GM12878 (cell line): ENCODE measurements around the gene PIK3R4. TPM values are rescaled to one million over a fixed set of nuclear protein-coding genes. Genes with fewer than 3 reads are reported as not detected.

Source experiments
- ATAC-seq: fragments of 200-7000 bp; cut with Tn5 transposase; 3 replicates; pipeline ENCODE4 v1.9.1; 2020; ENCODE audit warnings: mild to moderate bottlenecking, moderate library complexity
- BruUV-seq: library from RNA; stranded (reverse); fragments of 400-500 nt; replicated peaks from 2 replicates; lab custom pipeline; 2021; lab: Mats Ljungman, UMichigan
- CTCF ChIA-PET: fragments of 300-600 bp; sonication (Branson Sonifier 250); formaldehyde crosslinking; extraction: SDS; loops from one replicate; lab custom pipeline; 2021; ENCODE audit warnings: inconsistent platforms; lab: Yijun Ruan, JAX
- POLR2A ChIA-PET: fragments of 350-600 bp; formaldehyde crosslinking; extraction: SDS; loops from one replicate; lab custom pipeline; 2021; ENCODE audit warnings: inconsistent platforms; lab: Charles Lee
- RAD21 ChIA-PET: fragments of 300-600 bp; sonication (Branson Sonifier 250); formaldehyde crosslinking; loops from one replicate; lab custom pipeline; 2023; ENCODE audit warnings: antibody characterized with exemption; ENCODE audit not compliant: unreplicated experiment; lab: Charles Lee
- SMC1A ChIA-PET: fragments of 300-600 bp; sonication (Branson Sonifier 250); formaldehyde crosslinking; loops from one replicate; lab custom pipeline; 2023; ENCODE audit not compliant: unreplicated experiment, uncharacterized antibody; lab: Charles Lee
- DNase-seq: peaks from one replicate; pipeline ENCODE4 v3.0.0-alpha.2; 2011; ENCODE audit warnings: low read depth, low spot score
- FAIRE-seq: peaks from 3 replicates; lab custom pipeline; 2011; peaks lifted over from hg19 to GRCh38; lab: Jason Lieb, UNC
- H2AFZ ChIP-seq: 2 replicates; pipeline ENCODE4 v1.6.0; 2011; ENCODE audit warnings: low read depth, low read length, control low read depth; ENCODE audit not compliant: control insufficient read depth
- H3K27ac ChIP-seq: 2 replicates; pipeline ENCODE4 v1.5.1; 2011; ENCODE audit warnings: control low read depth; ENCODE audit not compliant: control insufficient read depth, insufficient read depth
- H3K27me3 ChIP-seq, 2 experiments: replicated peaks in 1 of 2; 2 replicates each; pipeline versions ENCODE4 v1.6.0 to v1.6.1; 2011; ENCODE audit warnings: low read length in 1 of 2; ENCODE audit not compliant: control insufficient read depth in 2 of 2, insufficient read depth in 2 of 2
- H3K36me3 ChIP-seq, 2 experiments: 2 replicates each; pipeline ENCODE4 v1.5.1; 2011; ENCODE audit warnings: low read length in 1 of 2; ENCODE audit not compliant: control insufficient read depth in 2 of 2, insufficient read depth in 2 of 2
- H3K4me1 ChIP-seq: 2 replicates; pipeline ENCODE4 v1.6.1; 2011; ENCODE audit warnings: mild to moderate bottlenecking, low read length, moderate library complexity, mixed read lengths; ENCODE audit not compliant: control insufficient read depth, insufficient read depth
- H3K4me2 ChIP-seq: 2 replicates; pipeline ENCODE4 v1.6.0; 2011; ENCODE audit warnings: control low read depth; ENCODE audit not compliant: control insufficient read depth, insufficient read depth
- H3K4me3 ChIP-seq: fragments of 200-600 bp; sonication (generic); 2 replicates; pipeline ENCODE4 v1.5.1; 2016
- H3K79me2 ChIP-seq: 2 replicates; pipeline ENCODE4 v1.6.0; 2011; ENCODE audit warnings: low read length; ENCODE audit not compliant: control insufficient read depth, insufficient read depth
- H3K9ac ChIP-seq: 2 replicates; pipeline ENCODE4 v1.8.0; 2011; ENCODE audit warnings: low read length, control low read depth, mixed read lengths; ENCODE audit not compliant: control insufficient read depth, insufficient read depth
- H3K9me3 ChIP-seq: replicated peaks from 3 replicates; pipeline ENCODE4 v1.5.1; 2011; ENCODE audit warnings: mild to moderate bottlenecking, low read length; ENCODE audit not compliant: control insufficient read depth, insufficient read depth
- H4K20me1 ChIP-seq: 2 replicates; pipeline ENCODE4 v1.6.0; 2011; ENCODE audit not compliant: control insufficient read depth, insufficient read depth
- ATF7 ChIP-seq: fragments of 450-650 bp; IDR thresholded peaks from 2 replicates; pipeline ENCODE4 v1.6.1; 2016; ENCODE audit warnings: low read depth, mild to moderate bottlenecking
- CHD2 ChIP-seq: IDR thresholded peaks from 2 replicates; pipeline ENCODE4 v1.6.1; 2011; ENCODE audit warnings: low read depth, low read length, improper control_type of control experiment, borderline replicate concordance
- CTCF ChIP-seq, 3 experiments: IDR thresholded peaks in 2 of 3; conservative IDR thresholded peaks in 1 of 3; 2 replicates each; pipeline ENCODE4 v1.5.1; 2011; ENCODE audit warnings: low read depth in 3 of 3, low read length in 3 of 3, mild to moderate bottlenecking in 3 of 3, control low read depth in 2 of 3, moderate library complexity in 2 of 3, inconsistent platforms in 1 of 3, mixed read lengths in 1 of 3; ENCODE audit not compliant: control insufficient read depth in 2 of 3, insufficient read depth in 1 of 3; ENCODE audit errors: extremely low read depth in 1 of 3
- NR2C1 ChIP-seq: fragments of 450-650 bp; IDR thresholded peaks from 2 replicates; pipeline ENCODE4 v1.6.1; 2017; ENCODE audit warnings: antibody characterized with exemption, mild to moderate bottlenecking, moderate library complexity
- POLR2AphosphoS5 ChIP-seq: IDR thresholded peaks from 2 replicates; pipeline ENCODE4 v1.6.1; 2011; ENCODE audit warnings: mild to moderate bottlenecking, low read length, inconsistent platforms
- RAD21 ChIP-seq: IDR thresholded peaks from 2 replicates; pipeline ENCODE4 v1.6.1; 2011; ENCODE audit warnings: mild to moderate bottlenecking, low read depth, low read length, moderate library complexity; ENCODE audit not compliant: insufficient read depth
- SMC3 ChIP-seq: IDR thresholded peaks from 2 replicates; pipeline ENCODE4 v1.6.1; 2011; ENCODE audit warnings: low read length, improper control_type of control experiment, borderline replicate concordance
- in situ Hi-C: fragments of 300-500 bp; cut with MboI; formaldehyde crosslinking; loops from 9 replicates; pipeline ENCODE4 v1.14.3; 2018; ENCODE audit warnings: mixed read lengths
- intact Hi-C: fragments of 100-400 bp; cut with micrococcal nuclease; formaldehyde crosslinking; loops from one replicate; pipeline ENCODE4 v1.14.2; 2022; ENCODE audit not compliant: unreplicated experiment
- polyA plus RNA-seq, 11 experiments: library from polyadenylated mRNA; depleted of rRNA in 4 of 11; unstranded in 6 of 11; stranded (reverse) in 5 of 11; fragments of >200 nt; fragmentation: Nextera tagmentation in 4 of 11; fragmentation: Illumina TruSeq in 1 of 11; extraction: Ambion mirVana in 4 of 11; extraction: Trizol in 1 of 11; gene quantifications; 1 replicate in 1 of 11; 2 replicates in 10 of 11; pipeline versions ENCODE4 v1.2.1 to v1.2.3, GENCODE V29; 2011 to 2016; ENCODE audit warnings: inconsistent platforms in 2 of 11, missing spikeins in 2 of 11, low read depth in 1 of 11
- total RNA-seq, 4 experiments: library from RNA; depleted of rRNA in 3 of 4; stranded (reverse); fragments of >200 nt in 3 of 4; fragmentation: Illumina TruSeq in 1 of 4; extraction: Trizol in 1 of 4; gene quantifications; 2 replicates each; pipeline versions ENCODE4 v1.2.1 to v1.2.3, GENCODE V29; 2013 to 2021
- TF ChIP-seq, protein P1 (sequence below): IDR thresholded peaks from 2 replicates; pipeline ENCODE4 v1.6.1; 2011; ENCODE audit warnings: low read depth, mild to moderate bottlenecking, low read length, moderate library complexity, borderline replicate concordance; ENCODE audit errors: extremely low read depth

Gene PIK3R4
- total and polyA plus RNA-seq, 10 of the 15 experiments (the other 5 are each of a cell fraction or from before 2014, with no cell fraction given), result 22.6 to 50.2 (median 31.1) TPM

- TF ChIP-seq CHD2, result no peak
- TF ChIP-seq POLR2AphosphoS5, result no peak
- no peak for TF ChIP-seq NR2C1
- TF ChIP-seq, protein P1, sequence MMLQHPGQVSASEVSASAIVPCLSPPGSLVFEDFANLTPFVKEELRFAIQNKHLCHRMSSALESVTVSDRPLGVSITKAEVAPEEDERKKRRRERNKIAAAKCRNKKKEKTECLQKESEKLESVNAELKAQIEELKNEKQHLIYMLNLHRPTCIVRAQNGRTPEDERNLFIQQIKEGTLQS, result no peak
These were observed 46.1 kb downstream of the PIK3R4 start (continued) for GRCh38 chr3:130700541-130700940.

DNA sequence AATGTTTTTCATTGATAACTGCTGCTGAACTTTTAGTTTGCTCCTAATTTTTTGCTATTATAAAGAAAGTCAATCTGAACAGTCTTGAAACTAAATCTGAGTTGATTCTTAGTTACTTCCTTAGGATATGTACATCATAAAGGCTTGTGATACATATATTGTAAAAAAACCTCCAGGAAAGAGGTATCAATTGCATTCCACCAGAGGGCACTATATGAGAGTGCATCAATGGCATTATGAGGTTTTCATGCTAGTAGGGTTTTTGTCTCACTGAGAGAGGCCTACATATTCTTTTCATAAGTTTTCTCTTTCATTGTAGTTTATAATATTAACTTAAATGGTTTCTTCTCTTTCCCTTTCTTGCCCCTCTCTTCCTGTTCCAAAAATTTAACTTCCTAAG, 46.9 kb downstream of the PIK3R4 start:
- H4K20me1 ChIP-seq, result no peaks in the 10 kb centered on the region
- intact Hi-C loops (loop anchor here (1.0 kb wide), 1 partner anchor 194 kb away; no protein-coding TSS in a partner anchor), in situ Hi-C loops (no loop called here)
- H3K4me1 ChIP-seq, result no peaks in the 10 kb centered on the region
- H3K27ac ChIP-seq, result no peak overlapping the region
- H3K27me3 ChIP-seq, result no peaks in the 10 kb centered on the region
- peak; percentile 89 for ATAC-seq
- BruUV-seq, result no TSS peak
- no peaks in the 10 kb centered on the region for H3K79me2 ChIP-seq
- peaks cover 0 to 8% of the 10 kb centered on the region in 2 experiments; a peak in 2 of 4 replicates for H3K36me3 ChIP-seq
- H3K4me2 ChIP-seq, result no peak overlapping the region
- RAD21 ChIA-PET, result interaction anchor here (1.0 kb wide), 1 partner anchor 194 kb away, joined by 3 read pairs; the partner anchor contains the start of gene ATP2C1
- FAIRE-seq, result peak; percentile 68
- H3K4me3 ChIP-seq, result no peak overlapping the region
- no peak overlapping the region for H2AFZ ChIP-seq
- no peak for DNase-seq
- peak; percentile 44 to 60 (median 59) for TF ChIP-seq CTCF (IDR thresholded peaks at IDR 0.05 in 2 of 3, conservative IDR thresholded peaks at IDR 0.05 in 1 of 3; ENCODE audit: control insufficient read depth in 2 of 3, extremely low read depth in 1 of 3, insufficient read depth in 1 of 3, low read depth in 3 of 3, low read length in 3 of 3)
- TF ChIP-seq ATF7, result no peak
- TF ChIP-seq RAD21, result peak; percentile 63
- TF ChIP-seq SMC3, result peak; percentile 45; the same call in 1 of the 2 replicates
- H3K9me3 ChIP-seq, result no peaks in the 10 kb centered on the region
- H3K9ac ChIP-seq, result no peak overlapping the region
- CTCF ChIA-PET, result interaction anchor here (0.8 to 1.7 kb wide), 10 partner anchors 8 to 194 kb away, joined by 3 to 8 read pairs (median 4); partner anchors contain the start of gene ATP2C1
- POLR2A ChIA-PET, result no interaction called here
- SMC1A ChIA-PET, result interaction anchor here (0.8 kb wide), 2 partner anchors 191 to 194 kb away, joined by 4 read pairs; partner anchors contain the start of gene ATP2C1
